Stimulated activated naive B cell treated with anti-CD40 and anti-IgM and Interleukin-4, amounts not matched to agents 10 μg/mL and 1 μg/mL and 100 μg/mL, for 72 hours (primary cell): Measurements from ENCODE around the gene MEF2A.

Experiments
- ATAC-seq, 2 donors: fragments of 150-1000 bp; cut with Tn5 transposase; replicated peaks; 2 replicates each; pipeline ENCODE4 v1.10.0; 2021; ENCODE audit warnings: moderate library complexity in 1 of 2
- DNase-seq: peaks from one replicate; pipeline ENCODE4 v3.0.0; 2021
- H3K27ac Mint-ChIP-seq: one replicate; pipeline ENCODE4 v1.8.0; 2022; ENCODE audit warnings: mild to moderate bottlenecking, mixed read lengths
- H3K27me3 Mint-ChIP-seq, 2 donors: one replicate each; pipeline ENCODE4 v1.8.0; 2022; ENCODE audit warnings: mixed read lengths in 2 of 2
- H3K36me3 Mint-ChIP-seq, 2 donors: one replicate each; pipeline ENCODE4 v1.8.0; 2022; ENCODE audit warnings: mixed read lengths in 2 of 2, mild to moderate bottlenecking in 1 of 2
- H3K4me1 Mint-ChIP-seq, 2 donors: one replicate each; pipeline ENCODE4 v1.8.0; 2022; ENCODE audit warnings: mixed read lengths in 2 of 2, mild to moderate bottlenecking in 1 of 2
- H3K4me3 Mint-ChIP-seq, 2 donors: one replicate each; pipeline ENCODE4 v1.8.0; 2022; ENCODE audit warnings: mild to moderate bottlenecking in 2 of 2, mixed read lengths in 2 of 2, moderate library complexity in 1 of 2
- H3K9me3 Mint-ChIP-seq, 2 donors: one replicate each; pipeline ENCODE4 v1.8.0; 2022; ENCODE audit warnings: mixed read lengths in 2 of 2, mild to moderate bottlenecking in 1 of 2

Gene MEF2A

DNA sequence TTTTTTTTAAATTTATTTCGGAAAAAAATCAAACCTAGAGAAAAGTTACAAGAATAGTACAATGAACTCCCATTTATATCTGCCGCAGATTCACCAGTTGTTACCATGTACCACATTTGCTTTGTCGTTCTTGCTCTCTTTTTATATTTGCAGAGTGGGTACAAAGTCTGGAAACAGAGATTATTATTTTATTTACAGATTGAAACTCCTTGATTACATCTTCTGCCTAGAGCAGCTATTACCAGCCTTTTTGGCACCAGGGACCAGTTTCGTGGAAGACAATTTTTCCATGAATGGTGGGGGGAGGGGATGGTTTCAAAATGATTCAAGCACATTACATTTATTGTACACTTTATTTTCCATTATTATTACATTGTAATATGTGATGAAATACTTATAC, 8.3 kb downstream of the MEF2A start:
- Mint-ChIP-seq H3K27ac (no peak overlapping the region), H3K36me3 (peaks cover 33 to 54% of the 10 kb centered on the region in 2 donors), H3K4me1 (peaks cover 40 to 68% of the 10 kb centered on the region in 2 donors), H3K9me3 (no peaks in the 10 kb centered on the region), H3K27me3 (no peaks in the 10 kb centered on the region), H3K4me3 (no peak overlapping the region)
- DNase-seq (no peak), ATAC-seq (no peak)

DNA sequence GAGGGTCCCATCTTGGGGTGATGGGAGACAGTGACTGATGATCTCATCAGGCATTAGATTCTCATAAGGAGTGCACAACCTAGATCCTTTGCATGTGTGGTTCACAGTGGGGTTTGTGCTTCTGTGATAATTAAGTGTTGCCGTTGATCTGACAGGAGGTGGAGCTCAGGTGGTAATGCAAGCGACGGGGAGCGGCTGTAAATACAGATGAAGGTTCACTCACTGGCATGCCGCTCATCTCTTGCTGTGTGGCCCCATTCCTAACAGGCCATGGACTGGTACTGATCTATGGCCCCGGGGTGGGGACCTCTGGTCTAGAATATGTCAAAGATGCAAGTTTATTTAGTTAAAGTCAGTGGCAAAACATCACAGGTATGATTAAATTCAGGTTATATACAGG, 8.7 kb downstream of the MEF2A start:
- ATAC-seq (no peak), DNase-seq (no peak)
- Mint-ChIP-seq H3K4me1 (peaks cover 40 to 70% of the 10 kb centered on the region in 2 donors), H3K27me3 (no peaks in the 10 kb centered on the region), H3K36me3 (peaks cover 36 to 55% of the 10 kb centered on the region in 2 donors), H3K4me3 (no peak overlapping the region), H3K27ac (no peak overlapping the region), H3K9me3 (no peaks in the 10 kb centered on the region)

DNA sequence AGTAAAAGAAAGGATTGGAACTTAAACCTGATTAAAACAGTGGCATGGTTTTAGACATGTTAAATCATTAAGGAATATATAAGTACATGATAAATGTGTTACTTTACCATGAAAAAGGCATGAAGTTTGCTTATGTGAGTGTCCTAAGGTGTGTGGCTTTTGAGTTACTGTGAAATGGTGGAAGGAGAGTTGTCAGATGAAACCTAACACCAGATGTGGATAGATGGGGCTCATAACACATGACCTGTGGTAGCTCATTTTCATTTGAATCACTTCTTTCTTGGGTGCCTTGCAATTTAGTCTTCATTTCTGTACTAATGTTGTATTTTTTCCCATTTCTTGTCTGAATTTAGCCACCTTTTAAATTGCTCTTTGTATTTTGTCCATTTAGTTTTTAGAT, 13.0 kb downstream of the MEF2A start:
- Mint-ChIP-seq H3K4me3 (peak overlapping the region in 1 of 2 donors; percentile 47), H3K36me3 (peaks cover 35 to 57% of the 10 kb centered on the region in 2 donors), H3K4me1 (peaks cover 51 to 84% of the 10 kb centered on the region in 2 donors), H3K9me3 (no peaks in the 10 kb centered on the region), H3K27me3 (no peaks in the 10 kb centered on the region), H3K27ac (no peak overlapping the region)
- ATAC-seq, result no peak
- DNase-seq, result no peak

DNA sequence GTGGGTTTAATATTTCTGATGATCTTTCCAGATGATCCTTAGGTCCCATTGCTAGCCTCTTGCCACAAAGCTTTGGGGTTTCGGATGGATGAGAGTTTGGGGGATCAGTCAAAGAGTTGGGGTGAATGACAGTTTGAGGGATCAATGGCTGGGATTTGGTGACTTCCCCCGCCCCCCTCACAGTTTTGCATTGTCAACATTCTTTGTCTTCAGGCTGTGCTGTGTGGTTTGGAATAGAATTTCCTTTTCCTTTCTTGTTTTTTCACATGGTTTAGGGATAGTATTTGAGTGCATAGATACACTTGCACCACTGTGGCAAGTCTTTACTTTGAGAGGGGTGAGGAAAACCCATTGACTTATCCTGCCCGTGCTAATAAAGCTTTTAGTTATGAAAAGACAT, 14.3 kb downstream of the MEF2A start:
- H3K36me3 Mint-ChIP-seq, result peaks cover 39 to 60% of the 10 kb centered on the region in 2 donors
- ATAC-seq (no peak), DNase-seq (no peak)
- H3K27me3 Mint-ChIP-seq, result no peaks in the 10 kb centered on the region
- peak overlapping the region in 1 of 2 donors; percentile 9 for H3K4me3 Mint-ChIP-seq
- H3K4me1 Mint-ChIP-seq, result peaks cover 52 to 71% of the 10 kb centered on the region in 2 donors
- H3K9me3 Mint-ChIP-seq, result peaks cover 4 to 7% of the 10 kb centered on the region in 2 donors
- peak overlapping the region; percentile 32 for H3K27ac Mint-ChIP-seq

DNA sequence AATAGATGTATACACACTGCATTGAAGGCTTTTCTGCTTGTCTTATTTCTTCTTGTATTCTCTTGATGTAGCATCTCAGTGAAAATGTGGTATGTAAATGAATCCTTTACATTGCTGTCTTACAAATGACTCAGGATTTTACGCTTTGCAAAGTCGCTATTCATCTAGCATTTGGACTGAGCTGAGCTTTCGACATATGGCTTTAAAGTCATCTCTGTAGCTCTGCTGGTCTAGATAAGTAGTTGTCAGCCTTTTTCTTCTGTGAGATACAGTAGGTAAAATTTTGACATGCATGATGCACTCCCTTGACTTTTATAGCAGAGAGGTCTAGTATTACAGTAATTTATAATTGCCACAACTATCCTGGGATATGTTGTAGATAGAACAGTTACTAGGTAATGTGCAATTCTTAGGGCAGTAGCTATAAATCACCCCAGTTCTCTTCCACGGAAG, 16.8 kb downstream of the MEF2A start:
- no peaks in the 10 kb centered on the region for H3K27me3 Mint-ChIP-seq
- peaks cover 45 to 61% of the 10 kb centered on the region in 2 donors for H3K4me1 Mint-ChIP-seq
- no peak overlapping the region for H3K4me3 Mint-ChIP-seq
- ATAC-seq (no peak), DNase-seq (no peak)
- peaks cover 10 to 12% of the 10 kb centered on the region in 2 donors for H3K9me3 Mint-ChIP-seq
- peaks cover 41 to 72% of the 10 kb centered on the region in 2 donors for H3K36me3 Mint-ChIP-seq
- H3K27ac Mint-ChIP-seq, result no peak overlapping the region

DNA sequence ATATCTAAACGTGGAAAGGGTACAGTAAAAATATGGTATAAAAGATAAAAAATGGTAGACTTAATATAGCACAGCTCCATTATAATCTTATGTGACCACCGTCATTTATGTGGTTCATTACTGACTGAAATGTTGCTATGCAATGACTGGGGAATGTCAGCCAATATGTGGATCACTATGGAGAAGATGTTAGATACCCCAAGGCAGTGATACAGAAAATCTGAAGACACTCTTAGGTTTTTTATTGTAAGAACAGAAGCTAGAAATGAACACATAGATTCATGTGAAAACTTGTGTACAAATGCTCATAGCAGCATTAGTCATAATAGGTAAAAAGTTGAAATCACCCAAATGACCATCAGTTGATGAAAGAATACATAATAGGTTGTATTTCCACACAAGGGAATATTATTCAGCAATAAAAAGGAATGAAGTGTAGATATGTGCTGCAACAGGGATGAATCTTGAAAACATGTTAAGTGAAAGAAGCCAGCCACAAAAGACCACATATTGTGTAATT, 18.4 kb downstream of the MEF2A start:
- H3K27ac Mint-ChIP-seq, result no peak overlapping the region
- H3K36me3 Mint-ChIP-seq, result peaks cover 41 to 72% of the 10 kb centered on the region in 2 donors
- peaks cover 34 to 61% of the 10 kb centered on the region in 2 donors for H3K4me1 Mint-ChIP-seq
- ATAC-seq (no peak), DNase-seq (no peak)
- peaks cover 10 to 14% of the 10 kb centered on the region in 2 donors for H3K9me3 Mint-ChIP-seq
- H3K27me3 Mint-ChIP-seq, result no peaks in the 10 kb centered on the region
- H3K4me3 Mint-ChIP-seq, result no peak overlapping the region

DNA sequence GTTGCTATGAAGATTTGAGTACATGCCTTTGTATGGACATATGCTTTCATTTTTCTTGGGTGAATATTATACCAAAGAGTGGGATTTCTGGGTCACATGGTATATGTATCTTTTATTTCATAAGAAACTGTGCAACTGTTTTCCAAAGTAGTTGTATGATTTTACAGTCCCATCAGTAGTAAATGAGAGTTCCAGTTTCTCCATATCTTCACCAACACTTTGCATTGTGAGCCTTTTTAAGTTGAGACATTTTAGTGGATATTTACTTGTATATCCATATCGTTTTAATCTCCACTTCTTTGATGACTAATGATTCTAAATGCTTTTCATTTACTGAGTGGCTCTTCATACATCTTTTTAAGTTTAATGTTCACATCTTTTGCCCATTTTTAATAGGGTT, 20.3 kb downstream of the MEF2A start:
- Mint-ChIP-seq H3K4me1 (peaks cover 34 to 60% of the 10 kb centered on the region in 2 donors), H3K27ac (peak overlapping the region; percentile 5), H3K9me3 (peaks cover 10 to 14% of the 10 kb centered on the region in 2 donors), H3K36me3 (peaks cover 37 to 77% of the 10 kb centered on the region in 2 donors), H3K4me3 (no peak overlapping the region), H3K27me3 (no peaks in the 10 kb centered on the region)
- ATAC-seq (no peak), DNase-seq (no peak)

DNA sequence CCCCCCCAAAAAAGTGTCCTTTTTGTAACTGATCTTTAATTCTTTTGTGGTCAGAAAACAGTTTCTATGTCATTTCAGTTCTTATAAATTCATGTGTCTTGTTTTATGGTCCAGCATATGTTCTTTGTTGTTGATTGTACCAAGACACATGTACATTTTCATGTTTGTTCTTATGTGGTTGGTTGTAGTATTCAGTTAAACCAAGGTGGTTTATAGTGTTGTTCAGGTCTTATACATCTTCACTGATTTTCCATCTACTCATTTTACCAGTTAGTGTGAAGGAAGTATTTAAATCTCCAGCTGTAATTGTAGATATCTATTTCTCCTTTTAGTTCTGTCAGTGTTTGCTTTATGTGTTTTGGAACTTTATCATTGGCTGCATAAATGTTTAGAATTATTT, 24.0 kb downstream of the MEF2A start:
- peaks cover 4 to 10% of the 10 kb centered on the region in 2 donors for H3K9me3 Mint-ChIP-seq
- no peak for DNase-seq
- H3K4me3 Mint-ChIP-seq, result no peak overlapping the region
- peaks cover 34 to 59% of the 10 kb centered on the region in 2 donors for H3K4me1 Mint-ChIP-seq
- H3K27me3 Mint-ChIP-seq, result no peaks in the 10 kb centered on the region
- no peak for ATAC-seq
- peaks cover 36 to 73% of the 10 kb centered on the region in 2 donors for H3K36me3 Mint-ChIP-seq
- H3K27ac Mint-ChIP-seq, result no peak overlapping the region

DNA sequence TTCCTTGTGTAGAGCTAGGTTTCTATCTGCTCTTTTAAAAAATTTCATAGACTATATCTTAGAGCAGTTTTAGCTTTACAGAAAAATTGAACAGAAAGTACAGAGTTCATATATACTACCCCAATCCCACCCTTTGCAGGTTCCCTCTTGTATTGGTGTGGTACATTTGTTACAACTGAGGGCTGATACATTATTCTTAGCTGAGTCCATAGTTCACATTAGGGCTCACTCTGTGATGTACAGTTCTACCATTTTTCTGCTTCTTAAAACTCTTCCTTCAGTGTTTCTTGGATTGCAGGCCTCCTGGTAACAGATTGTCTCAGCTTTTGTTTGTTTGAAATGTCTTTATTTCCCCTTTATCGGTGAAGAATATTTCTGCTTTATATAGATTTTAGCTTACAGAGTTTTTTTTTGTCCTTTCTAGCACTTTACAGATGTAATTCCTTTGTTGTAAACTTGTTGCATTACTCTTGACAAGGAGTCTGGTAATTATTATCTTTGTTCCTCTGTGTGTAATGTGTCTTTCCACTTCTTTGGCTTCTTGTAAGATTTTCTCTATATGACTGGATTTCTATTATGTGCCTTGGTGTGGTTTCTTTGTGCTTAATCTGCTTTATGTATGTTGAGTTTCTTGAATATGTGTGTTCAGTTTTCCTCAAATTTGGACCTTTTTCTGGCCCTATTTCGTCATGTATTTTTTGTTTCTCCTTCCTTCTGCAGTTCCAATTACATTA, 25.3 kb downstream of the MEF2A start:
- H3K27me3 Mint-ChIP-seq, result no peaks in the 10 kb centered on the region
- no peak for DNase-seq
- peaks cover 37 to 70% of the 10 kb centered on the region in 2 donors for H3K4me1 Mint-ChIP-seq
- peaks cover 36 to 71% of the 10 kb centered on the region in 2 donors for H3K36me3 Mint-ChIP-seq
- peak overlapping the region; percentile 52 for H3K27ac Mint-ChIP-seq
- peak; percentile 63 to 77 for ATAC-seq
- H3K9me3 Mint-ChIP-seq, result peaks cover 4 to 9% of the 10 kb centered on the region in 2 donors
- peak overlapping the region in 1 of 2 donors; percentile 26 for H3K4me3 Mint-ChIP-seq

DNA sequence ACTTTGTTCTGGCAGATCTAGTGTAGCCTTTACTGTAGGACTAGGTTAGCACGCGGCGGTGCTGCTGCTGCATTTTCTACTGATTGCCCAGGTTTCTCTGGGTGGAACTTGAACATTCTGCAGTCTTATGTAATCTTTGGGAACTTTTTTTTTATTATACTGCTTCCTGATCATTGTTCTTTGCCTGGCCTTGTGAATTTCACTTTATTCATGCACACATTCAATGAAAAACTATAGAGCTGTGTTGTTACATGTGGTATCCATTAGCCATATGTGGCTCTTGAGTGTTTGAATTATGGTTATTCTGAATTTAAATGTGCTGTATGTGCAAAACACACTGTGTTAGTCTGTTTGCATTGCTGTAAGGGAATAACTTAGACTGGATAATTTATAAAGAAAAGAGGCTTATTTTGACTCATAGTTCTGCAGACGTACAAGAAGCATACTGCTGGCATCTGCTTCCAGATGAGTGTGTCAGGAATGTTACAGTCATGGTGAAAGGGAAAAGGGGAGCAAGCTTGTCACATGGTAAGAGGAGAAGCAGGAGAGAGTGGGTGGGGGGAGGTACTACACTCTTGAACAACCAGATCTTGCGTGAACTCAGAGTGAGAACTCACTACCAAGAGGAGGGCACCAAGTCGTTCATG, 26.5 kb downstream of the MEF2A start:
- DNase-seq (no peak), ATAC-seq (no peak)
- peaks cover 37 to 70% of the 10 kb centered on the region in 2 donors for H3K4me1 Mint-ChIP-seq
- H3K36me3 Mint-ChIP-seq, result peaks cover 38 to 66% of the 10 kb centered on the region in 2 donors
- H3K9me3 Mint-ChIP-seq, result peaks cover 4 to 6% of the 10 kb centered on the region in 2 donors
- no peaks in the 10 kb centered on the region for H3K27me3 Mint-ChIP-seq
- H3K27ac Mint-ChIP-seq, result no peak overlapping the region
- no peak overlapping the region for H3K4me3 Mint-ChIP-seq

DNA sequence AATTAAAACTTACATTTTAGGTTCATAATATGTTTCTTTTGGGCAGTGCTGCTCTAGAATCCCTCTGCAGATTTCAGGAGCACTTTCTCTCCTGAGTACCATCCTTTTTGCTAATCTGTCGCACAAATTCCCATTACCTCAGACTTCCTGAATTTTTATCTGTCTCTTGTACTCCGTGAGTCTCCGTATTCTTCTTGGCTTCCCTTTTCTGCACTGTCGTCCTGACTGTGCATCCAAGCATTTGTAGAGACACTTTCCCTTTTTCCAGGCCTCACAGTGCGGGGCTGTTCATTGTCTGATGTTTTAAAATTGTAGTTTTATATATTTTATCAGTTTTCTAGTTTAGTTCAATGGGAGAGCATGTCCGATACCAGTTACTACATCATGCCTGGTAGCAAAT, 27.3 kb downstream of the MEF2A start:
- ATAC-seq, result no peak
- no peak overlapping the region for H3K27ac Mint-ChIP-seq
- no peak overlapping the region for H3K4me3 Mint-ChIP-seq
- H3K4me1 Mint-ChIP-seq, result peaks cover 36 to 69% of the 10 kb centered on the region in 2 donors
- no peaks in the 10 kb centered on the region for H3K27me3 Mint-ChIP-seq
- peaks cover 37 to 67% of the 10 kb centered on the region in 2 donors for H3K36me3 Mint-ChIP-seq
- DNase-seq, result no peak
- H3K9me3 Mint-ChIP-seq, result peaks cover 6 to 7% of the 10 kb centered on the region in 2 donors

DNA sequence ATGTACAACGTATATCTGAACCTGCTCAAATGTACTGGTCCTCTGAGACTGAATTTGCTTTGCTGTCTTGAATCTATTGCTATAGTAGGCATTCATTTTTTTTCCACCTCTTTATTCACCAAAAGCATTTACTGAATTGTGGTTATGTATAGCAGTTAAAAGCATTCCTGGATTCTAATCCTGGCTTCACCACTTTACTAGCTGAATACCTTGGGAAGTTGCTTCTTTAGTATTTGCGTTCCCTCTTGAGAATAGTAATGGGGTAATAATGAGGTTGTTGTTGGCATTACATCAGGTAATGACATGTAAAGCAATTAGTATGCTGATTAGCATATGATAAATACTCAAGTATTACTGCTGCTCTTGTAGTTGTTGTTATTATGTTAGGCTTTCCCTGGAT, 29.1 kb downstream of the MEF2A start:
- H3K9me3 Mint-ChIP-seq, result peaks cover 6 to 12% of the 10 kb centered on the region in 2 donors
- H3K27ac Mint-ChIP-seq, result no peak overlapping the region
- H3K27me3 Mint-ChIP-seq, result no peaks in the 10 kb centered on the region
- ATAC-seq, result no peak
- DNase-seq, result no peak
- no peak overlapping the region for H3K4me3 Mint-ChIP-seq
- peaks cover 32 to 59% of the 10 kb centered on the region in 2 donors for H3K4me1 Mint-ChIP-seq
- peaks cover 41 to 59% of the 10 kb centered on the region in 2 donors for H3K36me3 Mint-ChIP-seq

DNA sequence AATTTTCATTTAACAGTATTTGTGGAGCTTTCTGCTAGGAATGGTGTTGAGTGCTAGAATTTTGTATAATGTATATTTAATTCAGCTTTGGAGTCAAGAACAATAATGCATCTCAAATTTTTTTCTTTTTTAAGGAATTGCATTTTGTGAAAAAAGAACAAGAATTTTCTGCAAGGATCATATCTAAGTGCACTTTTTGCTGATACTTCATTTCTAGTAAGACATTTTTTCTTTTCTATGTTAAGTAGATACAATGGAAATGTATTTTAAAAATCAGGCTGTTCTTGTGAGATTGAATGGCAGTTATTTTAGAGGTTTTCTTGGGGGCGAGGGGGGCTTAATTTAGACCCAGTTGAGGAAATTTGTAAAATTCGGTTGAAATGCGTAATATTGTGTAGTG, 32.5 kb downstream of the MEF2A start:
- no peaks in the 10 kb centered on the region for H3K27me3 Mint-ChIP-seq
- H3K4me3 Mint-ChIP-seq, result no peak overlapping the region
- H3K4me1 Mint-ChIP-seq, result peaks cover 33 to 59% of the 10 kb centered on the region in 2 donors
- no peak overlapping the region for H3K27ac Mint-ChIP-seq
- no peak for ATAC-seq
- peaks cover 57 to 69% of the 10 kb centered on the region in 2 donors for H3K36me3 Mint-ChIP-seq
- H3K9me3 Mint-ChIP-seq, result peaks cover 12 to 22% of the 10 kb centered on the region in 2 donors
- no peak for DNase-seq

DNA sequence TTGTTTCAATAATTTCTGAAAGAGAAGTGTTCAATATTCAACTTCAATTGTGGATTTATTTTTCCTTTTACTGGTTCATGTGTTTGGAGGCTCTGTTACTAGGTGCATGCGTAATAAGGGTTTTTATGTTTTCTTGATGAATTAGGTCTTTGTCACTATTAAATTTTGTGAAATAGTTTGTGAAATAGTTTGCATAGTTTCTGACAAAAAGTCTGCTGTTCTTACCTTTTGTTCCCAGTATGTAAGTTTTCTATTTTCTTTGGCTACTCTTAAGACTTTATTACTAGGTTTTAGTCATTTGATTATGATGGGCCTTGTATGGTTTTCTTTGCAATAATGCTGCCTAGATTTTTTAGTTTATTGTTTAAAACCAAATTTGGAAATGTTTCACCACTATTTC, 38.0 kb downstream of the MEF2A start:
- no peak overlapping the region for H3K4me3 Mint-ChIP-seq
- peaks cover 6 to 11% of the 10 kb centered on the region in 2 donors for H3K9me3 Mint-ChIP-seq
- no peak overlapping the region for H3K27ac Mint-ChIP-seq
- DNase-seq (no peak), ATAC-seq (no peak)
- no peaks in the 10 kb centered on the region for H3K27me3 Mint-ChIP-seq
- H3K36me3 Mint-ChIP-seq, result peaks cover 49 to 77% of the 10 kb centered on the region in 2 donors
- H3K4me1 Mint-ChIP-seq, result peaks cover 54 to 77% of the 10 kb centered on the region in 2 donors
